HEK293 (cell line): Measurements from ENCODE around the gene MAPT.

Experiments used
- CTCF ChIA-PET: fragments of 350-600 bp; formaldehyde crosslinking; extraction: SDS; loops from one replicate; lab custom pipeline; 2021; ENCODE audit warnings: antibody characterized with exemption; lab: Yijun Ruan, JAX
- POLR2A ChIA-PET: fragments of 300-600 bp; formaldehyde crosslinking; extraction: SDS; loops from one replicate; lab custom pipeline; 2020; ENCODE audit warnings: antibody characterized with exemption, inconsistent platforms; lab: Yijun Ruan, JAX
- H3K27ac ChIP-seq: fragments of 200-500 bp; sonication (Bioruptor generic); 2 replicates; pipeline ENCODE4 v1.5.1; 2014; ENCODE audit warnings: low read depth, low read length, control low read depth, inconsistent platforms; ENCODE audit errors: extremely low read depth
- H3K36me3 ChIP-seq, 2 experiments: fragments of 200-500 bp in 1 of 2; sonication (Bioruptor generic) in 1 of 2; 1 replicate in 1 of 2; 2 replicates in 1 of 2; pipeline ENCODE4 v1.5.1; 2014 to 2017; ENCODE audit warnings: inconsistent platforms in 2 of 2, low read length in 2 of 2; ENCODE audit not compliant: control insufficient read depth in 2 of 2, insufficient read depth in 1 of 2
- H3K4me1 ChIP-seq: fragments of 200-500 bp; sonication (Bioruptor generic); 2 replicates; pipeline ENCODE4 v1.5.1; 2014; ENCODE audit warnings: mild to moderate bottlenecking, low read length, inconsistent platforms; ENCODE audit not compliant: control insufficient read depth, insufficient read depth
- H3K4me3 ChIP-seq: 2 replicates; pipeline ENCODE4 v1.5.1; 2011; ENCODE audit warnings: low read depth, mild to moderate bottlenecking, control low read depth, low read length, moderate library complexity
- H3K9me3 ChIP-seq: fragments of 200-500 bp; sonication (Bioruptor generic); 2 replicates; pipeline ENCODE4 v1.5.1; 2014; ENCODE audit warnings: low read depth, low read length, inconsistent platforms; ENCODE audit not compliant: control insufficient read depth, insufficient read depth
- GLIS1 ChIP-seq: fragments of 450-650 bp; formaldehyde crosslinking; IDR thresholded peaks from 2 replicates; pipeline ENCODE4 v1.5.1; 2016; ENCODE audit warnings: missing biosample characterization, missing genetic modification characterization
- GLIS2 ChIP-seq: fragments of 450-650 bp; formaldehyde crosslinking; IDR thresholded peaks from 2 replicates; pipeline ENCODE4 v1.5.1; 2016; ENCODE audit warnings: missing biosample characterization, missing genetic modification characterization
- IKZF3 ChIP-seq: fragments of 450-650 bp; IDR thresholded peaks from 2 replicates; pipeline ENCODE4 v1.5.0; 2018; ENCODE audit warnings: missing biosample characterization, mild to moderate bottlenecking, missing genetic modification characterization, moderate library complexity
- ZBTB1 ChIP-seq: fragments of 450-650 bp; formaldehyde crosslinking; IDR thresholded peaks from 2 replicates; pipeline ENCODE4 v1.5.1; 2016; ENCODE audit warnings: missing biosample characterization, missing genetic modification characterization
- ZEB2 ChIP-seq: fragments of 450-650 bp; formaldehyde crosslinking; IDR thresholded peaks from 2 replicates; pipeline ENCODE4 v1.5.1; 2016; ENCODE audit warnings: missing biosample characterization, missing genetic modification characterization
- ZNF112 ChIP-seq: fragments of 450-650 bp; formaldehyde crosslinking; IDR thresholded peaks from 2 replicates; pipeline ENCODE4 v1.5.0; 2017; ENCODE audit warnings: missing biosample characterization, missing genetic modification characterization
- ZNF138 ChIP-seq: fragments of 450-650 bp; formaldehyde crosslinking; IDR thresholded peaks from 2 replicates; pipeline ENCODE4 v1.5.1; 2016; ENCODE audit warnings: missing biosample characterization, missing genetic modification characterization, borderline replicate concordance
- ZNF239 ChIP-seq: fragments of 450-650 bp; formaldehyde crosslinking; IDR thresholded peaks from 2 replicates; pipeline ENCODE4 v1.5.1; 2016; ENCODE audit warnings: missing biosample characterization, missing genetic modification characterization
- ZNF350 ChIP-seq: fragments of 450-650 bp; formaldehyde crosslinking; IDR thresholded peaks from 2 replicates; pipeline ENCODE4 v1.5.0; 2017; ENCODE audit warnings: missing biosample characterization, mild to moderate bottlenecking, missing genetic modification characterization
- ZNF423 ChIP-seq: fragments of 450-650 bp; formaldehyde crosslinking; IDR thresholded peaks from 2 replicates; pipeline ENCODE4 v1.5.1; 2016; ENCODE audit warnings: missing biosample characterization, missing genetic modification characterization
- ZNF48 ChIP-seq: fragments of 450-650 bp; formaldehyde crosslinking; IDR thresholded peaks from 2 replicates; pipeline ENCODE4 v1.5.1; 2016; ENCODE audit warnings: missing biosample characterization, missing genetic modification characterization
- ZNF530 ChIP-seq: fragments of 450-650 bp; formaldehyde crosslinking; IDR thresholded peaks from 2 replicates; pipeline ENCODE4 v1.5.1; 2016; ENCODE audit warnings: low read depth, missing biosample characterization, missing genetic modification characterization
- ZNF544 ChIP-seq: fragments of 450-650 bp; formaldehyde crosslinking; IDR thresholded peaks from 2 replicates; pipeline ENCODE4 v1.5.0; 2017; ENCODE audit warnings: missing biosample characterization, missing genetic modification characterization
- ZNF555 ChIP-seq: fragments of 450-650 bp; formaldehyde crosslinking; conservative IDR thresholded peaks from 2 replicates; pipeline ENCODE4 v1.5.1; 2017; ENCODE audit warnings: missing biosample characterization, mild to moderate bottlenecking, missing genetic modification characterization, inconsistent platforms
- ZNF558 ChIP-seq: fragments of 450-650 bp; formaldehyde crosslinking; IDR thresholded peaks from 2 replicates; pipeline ENCODE4 v1.5.1; 2016; ENCODE audit warnings: missing biosample characterization, missing genetic modification characterization
- ZNF610 ChIP-seq: fragments of 450-650 bp; formaldehyde crosslinking; IDR thresholded peaks from 2 replicates; pipeline ENCODE4 v1.5.1; 2016; ENCODE audit warnings: missing biosample characterization, missing genetic modification characterization, borderline replicate concordance
- ZNF707 ChIP-seq: fragments of 450-650 bp; formaldehyde crosslinking; IDR thresholded peaks from 2 replicates; pipeline ENCODE4 v1.5.1; 2016; ENCODE audit warnings: missing biosample characterization, missing genetic modification characterization
- ZSCAN16 ChIP-seq: fragments of 450-650 bp; formaldehyde crosslinking; IDR thresholded peaks from 2 replicates; pipeline ENCODE4 v1.5.1; 2016; ENCODE audit warnings: missing biosample characterization, missing genetic modification characterization
- TF ChIP-seq, protein P1 (sequence below): fragments of 450-650 bp; formaldehyde crosslinking; IDR thresholded peaks from 2 replicates; pipeline ENCODE4 v1.5.1; 2016; ENCODE audit warnings: missing biosample characterization, missing genetic modification characterization, low read depth
- TF ChIP-seq, protein P2 (sequence below): fragments of 450-650 bp; formaldehyde crosslinking; IDR thresholded peaks from 2 replicates; pipeline ENCODE4 v1.5.1; 2016; ENCODE audit warnings: missing biosample characterization, missing genetic modification characterization, low read depth
- TF ChIP-seq, protein P3 (sequence below): fragments of 450-650 bp; formaldehyde crosslinking; IDR thresholded peaks from 2 replicates; pipeline ENCODE4 v1.5.0; 2017; ENCODE audit warnings: missing biosample characterization, missing genetic modification characterization, borderline replicate concordance
- TF ChIP-seq, protein P4 (sequence below): fragments of 450-650 bp; formaldehyde crosslinking; IDR thresholded peaks from 2 replicates; pipeline ENCODE4 v1.5.1; 2016; ENCODE audit warnings: missing biosample characterization, missing genetic modification characterization

The MAPT gene

DNA sequence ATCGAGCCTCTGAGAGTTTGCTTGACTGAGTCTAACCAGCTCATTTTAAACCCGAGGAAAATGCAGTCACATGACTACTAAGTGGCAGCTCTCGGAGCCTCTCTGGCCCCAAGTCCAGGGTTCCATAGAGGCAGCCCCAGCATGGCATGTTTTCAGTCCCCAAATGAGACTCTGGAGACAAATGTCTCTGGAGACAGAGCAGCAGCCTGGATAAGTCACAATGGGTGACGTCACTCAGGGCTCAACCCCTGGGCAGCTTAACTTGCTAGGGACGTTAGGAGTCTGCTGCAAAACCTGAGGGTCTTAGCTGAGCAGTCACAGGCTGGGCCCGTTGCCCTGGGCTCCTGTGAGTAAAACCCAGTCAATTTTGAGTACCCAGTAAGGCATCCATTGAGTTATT, 97.8 kb downstream of the MAPT start:
- POLR2A ChIA-PET = interaction anchor here (0.6 to 0.7 kb wide), 2 partner anchors 46 to 158 kb away, joined by 3 to 4 read pairs; no protein-coding TSS in a partner anchor
- Histone ChIP-seq H3K36me3 (no peaks in the 10 kb centered on the region), H3K4me1 (no peaks in the 10 kb centered on the region), H3K4me3 (no peak overlapping the region), H3K27ac (no peak overlapping the region), H3K9me3 (no peaks in the 10 kb centered on the region)
- CTCF ChIA-PET = interaction anchor here (0.6 to 2.0 kb wide), 3 partner anchors 11 to 52 kb away, joined by 3 to 4 read pairs (median 3); no protein-coding TSS in a partner anchor
- no peak for TF ChIP-seq ZSCAN16
- TF ChIP-seq, protein P1, sequence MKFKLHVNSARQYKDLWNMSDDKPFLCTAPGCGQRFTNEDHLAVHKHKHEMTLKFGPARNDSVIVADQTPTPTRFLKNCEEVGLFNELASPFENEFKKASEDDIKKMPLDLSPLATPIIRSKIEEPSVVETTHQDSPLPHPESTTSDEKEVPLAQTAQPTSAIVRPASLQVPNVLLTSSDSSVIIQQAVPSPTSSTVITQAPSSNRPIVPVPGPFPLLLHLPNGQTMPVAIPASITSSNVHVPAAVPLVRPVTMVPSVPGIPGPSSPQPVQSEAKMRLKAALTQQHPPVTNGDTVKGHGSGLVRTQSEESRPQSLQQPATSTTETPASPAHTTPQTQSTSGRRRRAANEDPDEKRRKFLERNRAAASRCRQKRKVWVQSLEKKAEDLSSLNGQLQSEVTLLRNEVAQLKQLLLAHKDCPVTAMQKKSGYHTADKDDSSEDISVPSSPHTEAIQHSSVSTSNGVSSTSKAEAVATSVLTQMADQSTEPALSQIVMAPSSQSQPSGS (tag by site-specific recombination) = peak; percentile 51
- TF ChIP-seq, all 188 proteins: peak for 1

DNA sequence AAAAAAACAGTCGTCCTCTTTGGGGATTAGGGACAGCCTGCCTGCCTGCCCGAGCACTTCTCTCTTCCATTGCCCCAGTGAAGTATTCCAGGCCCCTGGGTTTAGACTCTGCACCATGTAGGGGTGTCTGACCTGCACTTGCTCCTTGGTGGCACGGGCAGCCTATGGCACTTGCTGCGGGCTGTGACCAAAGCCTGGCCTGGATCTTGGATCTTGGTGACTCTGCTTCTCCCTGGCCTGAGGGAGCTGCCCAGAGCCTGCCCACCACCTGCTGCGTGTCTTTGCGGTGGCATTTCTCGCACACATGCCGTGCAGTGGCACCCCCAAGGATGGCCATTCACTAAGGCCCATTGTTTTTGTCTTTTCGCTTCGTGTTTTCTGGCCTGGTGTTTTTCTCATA, 98.5 kb downstream of the MAPT start:
- H3K4me3 ChIP-seq = no peak overlapping the region
- H3K4me1 ChIP-seq = no peaks in the 10 kb centered on the region
- H3K9me3 ChIP-seq = no peaks in the 10 kb centered on the region
- H3K36me3 ChIP-seq = no peaks in the 10 kb centered on the region
- no peak overlapping the region for H3K27ac ChIP-seq
- ChIA-PET POLR2A (interaction anchor here (0.6 kb wide), 1 partner anchor 45 kb away, joined by 4 read pairs; no protein-coding TSS in a partner anchor), CTCF (interaction anchor here (0.6 to 2.0 kb wide), 3 partner anchors 10 to 44 kb away, joined by 3 to 6 read pairs (median 4); no protein-coding TSS in a partner anchor)
- TF ChIP-seq ZNF48 = no peak
- no peak for TF ChIP-seq ZNF610
- TF ChIP-seq GLIS2 = no peak
- no peak for TF ChIP-seq ZNF423 (tag by site-specific recombination)
- TF ChIP-seq ZNF544 = no peak
- TF ChIP-seq ZNF112 = no peak
- TF ChIP-seq, protein P2, sequence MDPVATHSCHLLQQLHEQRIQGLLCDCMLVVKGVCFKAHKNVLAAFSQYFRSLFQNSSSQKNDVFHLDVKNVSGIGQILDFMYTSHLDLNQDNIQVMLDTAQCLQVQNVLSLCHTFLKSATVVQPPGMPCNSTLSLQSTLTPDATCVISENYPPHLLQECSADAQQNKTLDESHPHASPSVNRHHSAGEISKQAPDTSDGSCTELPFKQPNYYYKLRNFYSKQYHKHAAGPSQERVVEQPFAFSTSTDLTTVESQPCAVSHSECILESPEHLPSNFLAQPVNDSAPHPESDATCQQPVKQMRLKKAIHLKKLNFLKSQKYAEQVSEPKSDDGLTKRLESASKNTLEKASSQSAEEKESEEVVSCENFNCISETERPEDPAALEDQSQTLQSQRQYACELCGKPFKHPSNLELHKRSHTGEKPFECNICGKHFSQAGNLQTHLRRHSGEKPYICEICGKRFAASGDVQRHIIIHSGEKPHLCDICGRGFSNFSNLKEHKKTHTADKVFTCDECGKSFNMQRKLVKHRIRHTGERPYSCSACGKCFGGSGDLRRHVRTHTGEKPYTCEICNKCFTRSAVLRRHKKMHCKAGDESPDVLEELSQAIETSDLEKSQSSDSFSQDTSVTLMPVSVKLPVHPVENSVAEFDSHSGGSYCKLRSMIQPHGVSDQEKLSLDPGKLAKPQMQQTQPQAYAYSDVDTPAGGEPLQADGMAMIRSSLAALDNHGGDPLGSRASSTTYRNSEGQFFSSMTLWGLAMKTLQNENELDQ (tag by site-specific recombination) = no peak
- no peak for TF ChIP-seq ZSCAN16

DNA sequence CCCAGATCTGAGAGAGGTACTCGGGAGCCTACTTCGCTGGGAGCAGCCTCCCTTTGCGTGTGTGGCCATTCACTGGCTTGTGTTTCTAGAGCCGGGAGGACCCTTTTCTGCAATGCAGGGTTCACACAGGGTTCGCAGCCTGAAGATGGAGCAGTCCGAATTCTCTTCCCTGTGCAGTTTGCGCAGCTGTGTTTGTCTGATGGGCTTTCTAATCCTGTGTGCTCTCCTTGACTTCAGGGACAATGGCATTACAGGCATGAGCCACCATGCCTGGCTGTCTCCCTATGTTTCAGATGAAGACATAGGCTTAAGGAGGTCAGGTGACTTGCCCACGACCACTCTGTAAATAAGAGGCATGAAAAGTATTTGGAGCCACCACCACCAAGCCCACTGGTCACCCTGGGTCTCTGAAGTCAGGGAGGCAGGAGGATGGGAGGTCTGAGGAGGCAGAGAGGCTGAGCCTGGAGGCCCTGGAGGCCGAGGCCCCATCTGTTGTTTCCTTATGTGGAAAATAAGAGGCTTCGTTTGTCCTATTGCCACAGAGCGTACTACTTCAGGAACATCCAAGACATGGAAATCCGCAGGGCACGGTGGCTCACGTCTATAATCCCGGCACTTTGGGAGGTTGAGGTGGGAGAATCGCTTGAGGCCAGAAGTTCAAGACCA, 99.7 kb downstream of the MAPT start:
- Histone ChIP-seq H3K36me3 (no peaks in the 10 kb centered on the region), H3K27ac (no peak overlapping the region), H3K4me3 (no peak overlapping the region), H3K9me3 (no peaks in the 10 kb centered on the region), H3K4me1 (no peaks in the 10 kb centered on the region)
- ChIA-PET CTCF (no interaction called here), POLR2A (no interaction called here)
- TF ChIP-seq ZNF555 (tag by site-specific recombination) = no peak
- TF ChIP-seq ZNF239 = no peak
- no peak for TF ChIP-seq ZEB2 (tag by site-specific recombination)
- no peak for TF ChIP-seq IKZF3 (tag by site-specific recombination)
- no peak for TF ChIP-seq ZNF350 (tag by site-specific recombination)
- TF ChIP-seq, protein P3, sequence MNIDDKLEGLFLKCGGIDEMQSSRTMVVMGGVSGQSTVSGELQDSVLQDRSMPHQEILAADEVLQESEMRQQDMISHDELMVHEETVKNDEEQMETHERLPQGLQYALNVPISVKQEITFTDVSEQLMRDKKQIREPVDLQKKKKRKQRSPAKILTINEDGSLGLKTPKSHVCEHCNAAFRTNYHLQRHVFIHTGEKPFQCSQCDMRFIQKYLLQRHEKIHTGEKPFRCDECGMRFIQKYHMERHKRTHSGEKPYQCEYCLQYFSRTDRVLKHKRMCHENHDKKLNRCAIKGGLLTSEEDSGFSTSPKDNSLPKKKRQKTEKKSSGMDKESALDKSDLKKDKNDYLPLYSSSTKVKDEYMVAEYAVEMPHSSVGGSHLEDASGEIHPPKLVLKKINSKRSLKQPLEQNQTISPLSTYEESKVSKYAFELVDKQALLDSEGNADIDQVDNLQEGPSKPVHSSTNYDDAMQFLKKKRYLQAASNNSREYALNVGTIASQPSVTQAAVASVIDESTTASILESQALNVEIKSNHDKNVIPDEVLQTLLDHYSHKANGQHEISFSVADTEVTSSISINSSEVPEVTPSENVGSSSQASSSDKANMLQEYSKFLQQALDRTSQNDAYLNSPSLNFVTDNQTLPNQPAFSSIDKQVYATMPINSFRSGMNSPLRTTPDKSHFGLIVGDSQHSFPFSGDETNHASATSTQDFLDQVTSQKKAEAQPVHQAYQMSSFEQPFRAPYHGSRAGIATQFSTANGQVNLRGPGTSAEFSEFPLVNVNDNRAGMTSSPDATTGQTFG (tag by site-specific recombination) = no peak
- TF ChIP-seq, protein P4, sequence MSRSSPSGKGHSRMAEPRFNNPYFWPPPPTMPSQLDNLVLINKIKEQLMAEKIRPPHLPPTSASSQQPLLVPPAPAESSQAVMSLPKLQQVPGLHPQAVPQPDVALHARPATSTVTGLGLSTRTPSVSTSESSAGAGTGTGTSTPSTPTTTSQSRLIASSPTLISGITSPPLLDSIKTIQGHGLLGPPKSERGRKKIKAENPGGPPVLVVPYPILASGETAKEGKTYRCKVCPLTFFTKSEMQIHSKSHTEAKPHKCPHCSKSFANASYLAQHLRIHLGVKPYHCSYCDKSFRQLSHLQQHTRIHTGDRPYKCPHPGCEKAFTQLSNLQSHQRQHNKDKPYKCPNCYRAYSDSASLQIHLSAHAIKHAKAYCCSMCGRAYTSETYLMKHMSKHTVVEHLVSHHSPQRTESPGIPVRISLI = no peak
- TF ChIP-seq ZNF707 (tag by site-specific recombination) = no peak
- no peak for TF ChIP-seq ZNF558 (tag by site-specific recombination)
- TF ChIP-seq ZNF544 = no peak
- no peak for TF ChIP-seq ZNF530 (tag by site-specific recombination)
- no peak for TF ChIP-seq GLIS1
- TF ChIP-seq ZNF138 (tag by site-specific recombination) = no peak
- TF ChIP-seq, protein P2 (tag by site-specific recombination) = no peak
- TF ChIP-seq ZBTB1 (tag by site-specific recombination) = no peak
